DMS 273 (cell line): Measurements from ENCODE around the gene DOP1B.

ENCODE experiments used
- DNase-seq: peaks from one replicate; lab custom pipeline; 2025; ENCODE audit not compliant: unreplicated experiment; lab: John Stamatoyannopoulos, UW

The DOP1B gene

GRCh38 chr21:36200081-36200561 is 43.5 kb downstream of the DOP1B start:
- no peak for DNase-seq

- DNase-seq, result no peak
These were observed 46.3 kb downstream of the DOP1B start for GRCh38 chr21:36202726-36203602.

- DNase-seq, result no peak
These were observed 46.9 kb downstream of the DOP1B start for GRCh38 chr21:36203603-36203889.

GRCh38 chr21:36204980-36205379 is 48.4 kb downstream of the DOP1B start:
- DNase-seq, result no peak

- DNase-seq, result no peak
These were observed 49.3 kb downstream of the DOP1B start for GRCh38 chr21:36205962-36206361.
